Mesothelial cell of epicardium (in vitro differentiated cells): ENCODE measurements around the gene PKP4. TPM values are rescaled to one million over a fixed set of nuclear protein-coding genes. Genes with fewer than 3 reads are reported as not detected.
"Not testable (repeated sequence)": the region's sequence is repeated elsewhere in the genome, so short reads cannot be mapped to it uniquely, and the experiment has no call there.

ENCODE experiments used
- DNase-seq, 2 experiments: peaks; one replicate each; pipeline ENCODE4 v3.0.0; 2021; ENCODE audit warnings: low spot score in 2 of 2; ENCODE audit not compliant: unreplicated experiment in 2 of 2
- H3K27ac Mint-ChIP-seq: 2 replicates; pipeline ENCODE4 v1.8.0; 2021; ENCODE audit warnings: mixed read lengths
- H3K27me3 Mint-ChIP-seq: 2 replicates; pipeline ENCODE4 v1.8.0; 2021; ENCODE audit warnings: low read depth, mixed read lengths
- H3K36me3 Mint-ChIP-seq: 2 replicates; pipeline ENCODE4 v1.8.0; 2021; ENCODE audit warnings: mixed read lengths
- H3K4me1 Mint-ChIP-seq: 2 replicates; pipeline ENCODE4 v1.8.0; 2021; ENCODE audit warnings: mixed read lengths
- H3K4me3 Mint-ChIP-seq: 2 replicates; pipeline ENCODE4 v1.8.0; 2021; ENCODE audit warnings: mild to moderate bottlenecking, moderate library complexity, mixed read lengths
- H3K9me3 Mint-ChIP-seq: 2 replicates; pipeline ENCODE4 v1.8.0; 2021; ENCODE audit warnings: mixed read lengths
- CTCF ChIP-seq: fragments of 200-600 bp; sonication (generic); IDR thresholded peaks from one replicate; pipeline ENCODE4 v1.5.0; 2021; ENCODE audit warnings: antibody characterized with exemption; ENCODE audit not compliant: unreplicated experiment
- total RNA-seq: library from RNA; stranded (reverse); gene quantifications from 3 replicates; pipeline ENCODE4 v1.2.1, GENCODE V29; 2021

PKP4 gene
- total RNA-seq, 1 donor from 2014 or later: 70.8 TPM

DNA sequence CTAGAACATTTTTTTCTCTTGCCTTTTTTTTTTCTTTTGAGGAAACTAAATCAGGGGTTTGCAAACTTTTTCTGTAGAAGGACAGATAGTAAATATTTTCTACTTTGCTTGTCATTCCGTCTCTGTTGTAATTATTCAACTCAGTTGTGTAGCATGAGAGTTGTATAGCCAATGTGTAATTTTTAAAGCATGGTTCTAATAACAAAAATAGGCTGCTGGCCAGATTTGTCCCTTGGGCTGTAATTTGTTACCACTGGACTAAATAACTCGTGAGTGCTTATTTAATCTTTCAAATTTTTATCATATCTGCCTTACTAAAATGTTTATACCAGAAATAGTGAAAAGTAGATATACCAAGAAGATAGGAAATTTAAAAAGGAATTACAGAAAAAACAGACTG lies 43.2 kb upstream of the PKP4 start:
- peaks cover 46% of the 10 kb centered on the region for H3K9me3 Mint-ChIP-seq
- H3K27ac Mint-ChIP-seq: peak overlapping the region; percentile 69
- no peak for DNase-seq
- no peak overlapping the region for H3K4me3 Mint-ChIP-seq
- H3K36me3 Mint-ChIP-seq: peaks cover 9% of the 10 kb centered on the region
- no peaks in the 10 kb centered on the region for H3K27me3 Mint-ChIP-seq
- TF ChIP-seq CTCF: no peak
- peaks cover 14% of the 10 kb centered on the region for H3K4me1 Mint-ChIP-seq

DNA sequence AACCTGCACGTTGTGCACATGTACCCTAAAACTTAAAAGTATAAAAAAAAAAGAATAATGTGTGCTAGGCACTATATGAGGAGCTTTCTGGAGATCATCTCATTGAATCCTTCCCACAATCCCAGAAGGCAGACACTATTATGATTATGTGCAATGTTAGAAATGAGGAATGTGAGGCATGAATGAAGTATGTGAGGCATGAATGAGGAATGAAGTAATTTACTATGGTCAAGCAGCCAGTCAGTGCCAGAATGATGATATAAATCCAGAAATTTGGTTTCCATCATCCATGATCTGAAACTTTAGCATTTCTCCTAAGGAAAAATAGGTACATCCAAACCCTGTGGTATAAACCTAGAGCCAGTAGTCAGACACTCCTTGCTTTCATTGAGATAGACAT lies 42.2 kb upstream of the PKP4 start:
- H3K4me1 Mint-ChIP-seq: peaks cover 14% of the 10 kb centered on the region
- no peak overlapping the region for H3K4me3 Mint-ChIP-seq
- H3K27me3 Mint-ChIP-seq: no peaks in the 10 kb centered on the region
- no peak for DNase-seq
- peaks cover 40% of the 10 kb centered on the region for H3K9me3 Mint-ChIP-seq
- peaks cover 9% of the 10 kb centered on the region for H3K36me3 Mint-ChIP-seq
- no peak for TF ChIP-seq CTCF
- H3K27ac Mint-ChIP-seq: no peak overlapping the region

- Mint-ChIP-seq H3K36me3 (no peaks in the 10 kb centered on the region), H3K27ac (no peak overlapping the region), H3K4me1 (peaks cover 7% of the 10 kb centered on the region), H3K9me3 (peaks cover 42% of the 10 kb centered on the region), H3K4me3 (no peak overlapping the region), H3K27me3 (peaks cover 8% of the 10 kb centered on the region)
- no peak for DNase-seq
- no peak for TF ChIP-seq CTCF
Observed at GRCh38 chr2:158432117-158432516, 24.6 kb upstream of the PKP4 start.

GRCh38 chr2:158433716-158434115 lies 23.0 kb upstream of the PKP4 start:
- H3K36me3 Mint-ChIP-seq, DNase-seq, H3K4me3 Mint-ChIP-seq, H3K27me3 Mint-ChIP-seq, H3K4me1 Mint-ChIP-seq, H3K27ac Mint-ChIP-seq: not testable (repeated sequence)
- H3K9me3 Mint-ChIP-seq: peaks cover 36% of the 10 kb centered on the region

GRCh38 chr2:158439062-158439461 lies 17.7 kb upstream of the PKP4 start:
- not testable (repeated sequence) for DNase-seq, H3K4me1 Mint-ChIP-seq, H3K27ac Mint-ChIP-seq, H3K4me3 Mint-ChIP-seq, H3K36me3 Mint-ChIP-seq, H3K27me3 Mint-ChIP-seq
- peaks cover 29% of the 10 kb centered on the region for H3K9me3 Mint-ChIP-seq

DNA sequence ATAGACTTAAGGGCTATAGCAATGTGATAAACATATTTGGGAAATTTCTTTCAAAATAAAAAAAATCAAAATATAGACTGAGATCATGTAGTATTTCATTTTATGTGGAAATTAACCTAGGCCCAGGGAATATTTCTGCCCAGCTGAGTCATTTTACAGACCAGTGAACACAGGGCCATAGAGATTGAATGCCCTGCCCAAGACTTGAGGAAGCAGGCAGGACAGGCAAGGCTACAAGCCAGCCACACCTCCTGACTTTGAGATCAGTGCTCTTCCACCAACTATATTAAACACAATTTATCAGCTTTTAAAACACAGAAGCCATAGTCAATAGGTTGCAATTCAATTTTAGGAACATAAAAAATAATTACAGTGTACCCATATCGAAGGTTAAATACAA lies 13.1 kb upstream of the PKP4 start:
- Mint-ChIP-seq H3K27me3 (no peaks in the 10 kb centered on the region), H3K4me3 (no peak overlapping the region), H3K36me3 (peaks cover 4% of the 10 kb centered on the region), H3K27ac (no peak overlapping the region), H3K9me3 (peaks cover 6% of the 10 kb centered on the region), H3K4me1 (no peaks in the 10 kb centered on the region)
- DNase-seq: no peak
- no peak for TF ChIP-seq CTCF
